GM23338 (cell line): Measurements from ENCODE around the gene MARK3. TPM values are rescaled to one million over a fixed set of nuclear protein-coding genes. Genes with fewer than 3 reads are reported as not detected.
A peak's percentile ranks its signal among the peaks of the same experiment; 100 is the strongest.

Experiments used
- ATAC-seq: fragments of 200-7000 bp; cut with Tn5 transposase; 3 replicates; pipeline ENCODE4 v1.9.1; 2020
- DNase-seq: peaks from one replicate; pipeline ENCODE4 v3.0.0-alpha.2; 2015; ENCODE audit warnings: low spot score
- H2AFZ ChIP-seq: fragments of 200-600 bp; sonication (generic); 2 replicates; pipeline ENCODE4 v1.8.0; 2016; ENCODE audit warnings: antibody characterized with exemption, mild to moderate bottlenecking, moderate library complexity
- H3F3A ChIP-seq: fragments of 200-600 bp; sonication (generic); replicated peaks from 2 replicates; pipeline ENCODE4 v1.8.0; 2017; ENCODE audit warnings: antibody characterized with exemption, mixed run types, low read depth
- H3K27ac ChIP-seq: fragments of 200-600 bp; sonication (generic); 2 replicates; pipeline ENCODE4 v1.6.1; 2016; ENCODE audit warnings: low read depth
- H3K27me3 ChIP-seq: fragments of 200-600 bp; sonication (generic); 2 replicates; pipeline ENCODE4 v1.8.0; 2016; ENCODE audit warnings: mild to moderate bottlenecking, mixed run types, moderate library complexity; ENCODE audit not compliant: insufficient read depth
- H3K36me3 ChIP-seq: fragments of 200-600 bp; sonication (generic); 2 replicates; pipeline ENCODE4 v1.8.0; 2016; ENCODE audit warnings: mild to moderate bottlenecking; ENCODE audit not compliant: insufficient read depth
- H3K4me1 ChIP-seq: fragments of 200-600 bp; sonication (generic); 2 replicates; pipeline ENCODE4 v1.8.0; 2016; ENCODE audit warnings: mild to moderate bottlenecking, moderate library complexity; ENCODE audit not compliant: insufficient read depth
- H3K4me2 ChIP-seq: fragments of 200-600 bp; sonication (generic); 2 replicates; pipeline ENCODE4 v1.7.1; 2017; ENCODE audit warnings: mixed run types
- H3K4me3 ChIP-seq: fragments of 200-600 bp; sonication (generic); 2 replicates; pipeline ENCODE4 v1.6.1; 2016; ENCODE audit warnings: mixed run types
- H3K79me2 ChIP-seq: fragments of 200-600 bp; sonication (generic); replicated peaks from 2 replicates; pipeline ENCODE4 v1.8.0; 2017; ENCODE audit warnings: mild to moderate bottlenecking; ENCODE audit not compliant: insufficient read depth
- H3K9me2 ChIP-seq: fragments of 200-600 bp; sonication (generic); 2 replicates; pipeline ENCODE4 v1.8.0; 2017; ENCODE audit not compliant: insufficient read depth
- H4K20me1 ChIP-seq: fragments of 200-600 bp; sonication (generic); replicated peaks from 2 replicates; pipeline ENCODE4 v1.8.0; 2017; ENCODE audit warnings: mild to moderate bottlenecking; ENCODE audit not compliant: insufficient read depth
- H3K27ac Mint-ChIP-seq: 2 replicates; pipeline ENCODE4 v1.8.0; 2020; ENCODE audit warnings: inconsistent platforms, mild to moderate bottlenecking, moderate library complexity, mixed read lengths
- H3K27me3 Mint-ChIP-seq: 3 replicates; pipeline ENCODE4 v1.8.0; 2022; ENCODE audit warnings: low read depth, mild to moderate bottlenecking, moderate library complexity, mixed read lengths, inconsistent platforms; ENCODE audit not compliant: insufficient read depth, poor library complexity
- H3K36me3 Mint-ChIP-seq: 3 replicates; pipeline ENCODE4 v1.8.0; 2021; ENCODE audit warnings: low read depth, mild to moderate bottlenecking, inconsistent platforms, moderate library complexity, mixed read lengths
- H3K4me1 Mint-ChIP-seq: 3 replicates; pipeline ENCODE4 v1.8.0; 2020; ENCODE audit warnings: mild to moderate bottlenecking, inconsistent platforms, mixed read lengths
- H3K4me3 Mint-ChIP-seq: 3 replicates; pipeline ENCODE4 v1.8.0; 2021; ENCODE audit warnings: moderate library complexity, mild to moderate bottlenecking, inconsistent platforms, mixed read lengths
- H3K9me3 Mint-ChIP-seq: 3 replicates; pipeline ENCODE4 v1.8.0; 2020; ENCODE audit warnings: moderate library complexity, mild to moderate bottlenecking, inconsistent platforms, mixed read lengths
- CREB1 ChIP-seq: fragments of 250-450 bp; sonication (Bioruptor Pico); IDR thresholded peaks from 2 replicates; pipeline ENCODE4 v1.5.0; 2020; ENCODE audit warnings: low read depth, mild to moderate bottlenecking, moderate library complexity
- EZH2phosphoT487 ChIP-seq: fragments of 200-600 bp; sonication (generic); IDR thresholded peaks from one replicate; pipeline ENCODE4 v1.8.1; 2018; ENCODE audit warnings: antibody characterized with exemption; ENCODE audit not compliant: unreplicated experiment
- POLR2AphosphoS5 ChIP-seq: IDR thresholded peaks from 2 replicates; pipeline ENCODE4 v1.6.1; 2016; ENCODE audit warnings: antibody characterized with exemption, low read depth
- ZNF114 ChIP-seq: fragments of 250-450 bp; sonication (Bioruptor Pico); IDR thresholded peaks from 2 replicates; pipeline ENCODE4 v1.5.0; 2020; ENCODE audit warnings: mild to moderate bottlenecking, moderate library complexity
- ZNF331 ChIP-seq: fragments of 250-450 bp; sonication (Bioruptor Pico); IDR thresholded peaks from 2 replicates; pipeline ENCODE4 v1.5.0; 2020; ENCODE audit warnings: low read depth, mild to moderate bottlenecking, moderate library complexity
- polyA plus RNA-seq: library from polyadenylated mRNA; unstranded; fragments of >200 nt; fragmentation: Nextera tagmentation; extraction: Ambion mirVana; gene quantifications from 2 replicates; pipeline ENCODE4 v1.2.1, GENCODE V29; 2016
- total RNA-seq: library from RNA; depleted of rRNA; stranded (reverse); fragments of >200 nt; shearing (Covaris generic); gene quantifications from 2 replicates; pipeline ENCODE4 v1.2.3, GENCODE V29; 2014
- TF ChIP-seq, protein P1 (sequence below): IDR thresholded peaks from one replicate; pipeline ENCODE4 v1.6.1; 2018; ENCODE audit warnings: antibody characterized with exemption; ENCODE audit not compliant: unreplicated experiment
- TF ChIP-seq, protein P2 (sequence below): IDR thresholded peaks from 2 replicates; pipeline ENCODE4 v1.6.1; 2016; ENCODE audit warnings: antibody characterized with exemption

The MARK3 gene
- total and polyA plus RNA-seq, 2 experiments from 2014 or later: 45.9 to 69.7 TPM

DNA sequence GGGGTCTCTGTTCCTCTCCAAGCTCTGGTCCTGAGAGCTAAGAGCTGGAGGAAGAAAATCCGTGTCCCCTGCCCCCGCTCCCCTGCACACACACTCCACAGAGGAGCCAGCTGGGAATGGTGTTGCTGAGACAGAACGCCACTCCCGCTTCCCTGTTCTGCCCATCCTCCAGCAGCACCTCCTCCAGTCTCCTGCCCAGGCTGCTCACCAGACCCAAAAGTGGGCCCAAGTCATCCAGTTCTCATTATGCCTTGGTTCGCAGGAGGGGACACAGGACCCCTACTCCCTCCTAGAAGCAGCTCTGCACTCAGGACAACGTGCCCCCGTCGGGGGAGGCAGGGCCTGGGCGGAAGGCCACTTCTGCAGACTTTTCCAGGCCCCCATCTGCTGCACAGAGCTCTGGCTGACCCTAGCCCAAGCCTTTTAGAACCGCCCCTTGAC, 143.0 kb downstream of the MARK3 start (continued):
- TF ChIP-seq, protein P1, sequence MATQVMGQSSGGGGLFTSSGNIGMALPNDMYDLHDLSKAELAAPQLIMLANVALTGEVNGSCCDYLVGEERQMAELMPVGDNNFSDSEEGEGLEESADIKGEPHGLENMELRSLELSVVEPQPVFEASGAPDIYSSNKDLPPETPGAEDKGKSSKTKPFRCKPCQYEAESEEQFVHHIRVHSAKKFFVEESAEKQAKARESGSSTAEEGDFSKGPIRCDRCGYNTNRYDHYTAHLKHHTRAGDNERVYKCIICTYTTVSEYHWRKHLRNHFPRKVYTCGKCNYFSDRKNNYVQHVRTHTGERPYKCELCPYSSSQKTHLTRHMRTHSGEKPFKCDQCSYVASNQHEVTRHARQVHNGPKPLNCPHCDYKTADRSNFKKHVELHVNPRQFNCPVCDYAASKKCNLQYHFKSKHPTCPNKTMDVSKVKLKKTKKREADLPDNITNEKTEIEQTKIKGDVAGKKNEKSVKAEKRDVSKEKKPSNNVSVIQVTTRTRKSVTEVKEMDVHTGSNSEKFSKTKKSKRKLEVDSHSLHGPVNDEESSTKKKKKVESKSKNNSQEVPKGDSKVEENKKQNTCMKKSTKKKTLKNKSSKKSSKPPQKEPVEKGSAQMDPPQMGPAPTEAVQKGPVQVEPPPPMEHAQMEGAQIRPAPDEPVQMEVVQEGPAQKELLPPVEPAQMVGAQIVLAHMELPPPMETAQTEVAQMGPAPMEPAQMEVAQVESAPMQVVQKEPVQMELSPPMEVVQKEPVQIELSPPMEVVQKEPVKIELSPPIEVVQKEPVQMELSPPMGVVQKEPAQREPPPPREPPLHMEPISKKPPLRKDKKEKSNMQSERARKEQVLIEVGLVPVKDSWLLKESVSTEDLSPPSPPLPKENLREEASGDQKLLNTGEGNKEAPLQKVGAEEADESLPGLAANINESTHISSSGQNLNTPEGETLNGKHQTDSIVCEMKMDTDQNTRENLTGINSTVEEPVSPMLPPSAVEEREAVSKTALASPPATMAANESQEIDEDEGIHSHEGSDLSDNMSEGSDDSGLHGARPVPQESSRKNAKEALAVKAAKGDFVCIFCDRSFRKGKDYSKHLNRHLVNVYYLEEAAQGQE: no peak
- TF ChIP-seq, protein P2, sequence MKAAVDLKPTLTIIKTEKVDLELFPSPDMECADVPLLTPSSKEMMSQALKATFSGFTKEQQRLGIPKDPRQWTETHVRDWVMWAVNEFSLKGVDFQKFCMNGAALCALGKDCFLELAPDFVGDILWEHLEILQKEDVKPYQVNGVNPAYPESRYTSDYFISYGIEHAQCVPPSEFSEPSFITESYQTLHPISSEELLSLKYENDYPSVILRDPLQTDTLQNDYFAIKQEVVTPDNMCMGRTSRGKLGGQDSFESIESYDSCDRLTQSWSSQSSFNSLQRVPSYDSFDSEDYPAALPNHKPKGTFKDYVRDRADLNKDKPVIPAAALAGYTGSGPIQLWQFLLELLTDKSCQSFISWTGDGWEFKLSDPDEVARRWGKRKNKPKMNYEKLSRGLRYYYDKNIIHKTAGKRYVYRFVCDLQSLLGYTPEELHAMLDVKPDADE: no peak
- no peak for TF ChIP-seq ZNF331 (CRISPR knock-in tag)

DNA sequence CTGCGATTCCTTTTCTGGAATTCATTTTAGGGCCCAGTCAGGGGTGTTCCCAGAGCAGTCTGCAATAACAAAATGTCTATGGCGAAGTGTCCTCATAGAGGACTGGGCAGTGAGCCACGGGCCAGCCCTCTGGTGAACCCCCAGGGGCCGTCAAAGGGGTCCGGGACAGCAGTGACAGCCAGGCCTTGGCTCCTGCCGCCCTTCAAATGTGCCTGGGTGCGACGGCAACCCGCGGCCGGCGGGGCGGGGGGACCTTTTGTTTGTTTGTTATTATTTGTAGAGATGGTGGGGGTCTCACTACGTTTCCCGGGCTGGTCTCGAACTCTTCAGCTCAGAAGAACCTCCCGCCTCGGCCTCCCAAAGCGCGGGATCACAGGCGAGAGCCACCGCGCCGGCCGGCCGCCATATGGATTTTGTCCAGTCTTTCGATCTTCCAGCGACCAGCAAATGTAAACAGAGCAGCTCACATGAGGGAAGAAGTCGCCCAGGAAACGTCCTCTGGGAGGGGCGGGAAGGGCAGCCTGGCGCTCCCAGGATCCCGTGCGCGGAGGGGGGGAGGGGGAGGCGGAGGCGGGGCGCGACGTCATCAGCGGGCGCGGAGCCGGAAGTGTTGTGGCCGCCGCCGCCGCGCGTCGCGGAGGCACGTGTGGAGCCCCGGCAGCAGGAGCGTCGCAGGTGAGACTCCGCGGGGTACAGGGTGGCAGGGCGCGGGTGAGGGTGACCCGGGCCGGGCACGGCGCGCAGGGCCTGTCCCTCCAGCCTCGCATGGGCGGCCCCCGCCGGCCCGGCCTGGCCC, 143.6 kb downstream of the MARK3 start, which contains the start of gene TRMT61A:
TSS of gene TRMT61A (plus strand) at position 610 of the 796 bp plus-strand sequence. CDS start 783 bp downstream, outside the sequence.
- H3F3A ChIP-seq: peaks cover 9% of the 10 kb centered on the region; the same call in 1 of the 2 replicates

More for the DNA sequence above, 143.6 kb downstream of the MARK3 start, which contains the start of gene TRMT61A:
- Histone ChIP-seq H3K79me2 (peaks cover 22% of the 10 kb centered on the region), H2AFZ (peak within 1 kb of the TSS; percentile 96; the same call in 1 of the 2 replicates), H3K9me2 (no peaks in the 10 kb centered on the region), H3K4me3 (peak within 1 kb of the TSS; percentile 97), H3K4me2 (peak within 1 kb of the TSS; percentile 97), H4K20me1 (peaks cover 10% of the 10 kb centered on the region), H3K27ac (peak within 1 kb of the TSS; percentile 81; the same call in 1 of the 2 replicates), H3K36me3 (no peaks in the 10 kb centered on the region), H3K4me1 (peaks cover 6% of the 10 kb centered on the region), H3K27me3 (peaks cover 16% of the 10 kb centered on the region)
- DNase-seq (peak; percentile 90), ATAC-seq (peak; percentile 73)
- peaks cover under 1% of the 10 kb centered on the region; the same call in 2 of the 3 replicates for H3K9me3 Mint-ChIP-seq
- H3K4me1 Mint-ChIP-seq: peaks cover 19% of the 10 kb centered on the region
- H3K27me3 Mint-ChIP-seq: peaks cover 30% of the 10 kb centered on the region
- peak within 1 kb of the TSS; percentile 98 for H3K27ac Mint-ChIP-seq
- H3K36me3 Mint-ChIP-seq: peaks cover 4% of the 10 kb centered on the region; the same call in 1 of the 3 replicates
- H3K4me3 Mint-ChIP-seq: peak within 1 kb of the TSS; percentile 96
- TF ChIP-seq, protein P2: peak; percentile 34; the same call in 1 of the 2 replicates
- peak; percentile 67 for TF ChIP-seq POLR2AphosphoS5
- TF ChIP-seq ZNF114 (CRISPR knock-in tag): no peak
- no peak for TF ChIP-seq ZNF331 (CRISPR knock-in tag)
- TF ChIP-seq EZH2phosphoT487: no peak
- TF ChIP-seq CREB1: peak; percentile 91
